GM19324 (cell line): ENCODE data around the gene MT4.

ENCODE experiments used
- ATAC-seq: cut with Tn5 transposase; IDR thresholded peaks from one replicate; pipeline ENCODE4 v1.9.1; 2021; ENCODE audit warnings: mild to moderate bottlenecking, moderate library complexity; ENCODE audit not compliant: unreplicated experiment, low FRiP score

Gene MT4

GRCh38 chr16:56617212-56618085 lies 52.6 kb downstream of the MT4 start:
- no peak for ATAC-seq

GRCh38 chr16:56618138-56618537 lies 53.3 kb downstream of the MT4 start:
- no peak for ATAC-seq
